ENCODE results near the gene CHRNA3. TPM values are rescaled to one million over a fixed set of nuclear protein-coding genes. Genes with fewer than 3 reads are reported as not detected.

CHRNA3 gene
- total and polyA plus RNA-seq, 2 donors (not counting 1 experiment from before 2014, with no cell fraction given): not detected

DNA sequence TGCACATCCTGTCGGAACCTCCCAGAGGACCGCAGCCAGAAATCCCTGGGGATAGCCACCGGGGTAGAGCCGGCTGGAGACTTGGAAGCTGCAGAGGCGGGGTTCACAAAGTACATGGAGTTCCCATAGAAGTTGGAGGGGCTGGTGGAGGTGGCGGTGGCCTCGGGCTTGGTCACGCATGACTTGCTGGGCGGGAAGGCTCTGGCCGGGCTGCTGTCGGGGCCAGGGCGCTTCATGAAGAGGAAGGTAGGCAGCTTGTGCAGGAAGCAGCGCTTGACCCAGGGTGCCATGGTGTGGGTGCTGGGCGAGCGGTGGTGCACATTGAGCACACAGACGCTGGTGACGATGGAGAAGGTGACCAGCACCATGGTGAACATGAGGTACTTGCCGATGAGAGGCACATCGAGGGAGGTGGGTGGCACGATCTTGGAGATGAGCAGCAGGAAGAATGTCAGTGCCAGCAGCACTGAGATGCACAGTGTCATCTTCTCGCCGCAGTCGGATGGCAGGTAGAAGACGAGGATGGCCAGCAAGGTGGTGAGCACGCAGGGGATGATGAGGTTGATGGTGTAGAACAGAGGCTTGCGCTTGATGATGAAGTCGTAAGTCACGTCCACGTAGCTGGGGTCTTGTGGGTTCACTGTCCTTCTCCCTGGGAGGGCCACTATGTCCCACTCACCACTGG is 8.4 kb upstream of the CHRNA3 start:
- H3K4me1 ChIP-seq (ENCODE audit: control insufficient read depth in 2 of 2, insufficient read depth in 2 of 2, low read length in 2 of 2): no peaks in the 10 kb centered on the region
- DNase-seq (no peak), ATAC-seq (ENCODE audit: low read depth) (no peak)
- Mint-ChIP-seq H3K27ac (no peak overlapping the region), H3K27me3 (peaks cover 33% of the 10 kb centered on the region), H3K4me1 (no peaks in the 10 kb centered on the region), H3K4me3 (no peak overlapping the region), H3K9me3 (ENCODE audit: insufficient read depth) (peaks cover 3% of the 10 kb centered on the region)
- H3K27ac ChIP-seq (ENCODE audit: low read length in 2 of 2): no peak overlapping the region
- H3K9me3 ChIP-seq (ENCODE audit: control extremely low read depth in 1 of 3, control insufficient read depth in 2 of 3, insufficient read depth in 1 of 3, low read length in 2 of 3): peaks cover 0 to 13% (median 6%) of the 10 kb centered on the region in 3 donors
- peaks cover 0 to 6% (median 0%) of the 10 kb centered on the region in 4 experiments for H3K27me3 ChIP-seq (replicated peaks in 1 of 4; ENCODE audit: control extremely low read depth in 1 of 4, control insufficient read depth in 3 of 4, insufficient read depth in 4 of 4, low read length in 3 of 4)
- ChIA-PET CTCF (interaction anchor here (0.6 kb wide), 1 partner anchor 72 kb away, joined by 3 read pairs; no protein-coding TSS in a partner anchor), POLR2A (no interaction called here)
- H3K4me3 ChIP-seq (ENCODE audit: control extremely low read depth in 1 of 5, extremely low read depth in 1 of 5, insufficient read depth in 1 of 5, low read depth in 2 of 5, low read length in 4 of 5): no peak overlapping the region
- H3K9ac ChIP-seq (ENCODE audit: low read length): no peak overlapping the region
- intact Hi-C loops (cut with micrococcal nuclease): no loop called here
- H3K79me2 ChIP-seq (ENCODE audit: control insufficient read depth, insufficient read depth, low read length): no peaks in the 10 kb centered on the region
- no peak for TF ChIP-seq EZH2 (IDR thresholded peaks at IDR 0.05; ENCODE audit: borderline replicate concordance, insufficient read depth, low read depth, low read length, poor library complexity, severe bottlenecking)
- no peak for TF ChIP-seq CTCF (IDR thresholded peaks at IDR 0.05)
- 91% methylated on average over 26 of the region's 29 CpGs for WGBS (ENCODE audit: insufficient coverage)
- H3K36me3 ChIP-seq (replicated peaks in 1 of 2; ENCODE audit: control extremely low read depth in 1 of 2, control insufficient read depth in 1 of 2, extremely low read depth in 1 of 2, insufficient read depth in 2 of 2, low read length in 1 of 2): no peaks in the 10 kb centered on the region
- no peak overlapping the region for H2AFZ ChIP-seq (ENCODE audit: insufficient read depth, low read depth, low read length, poor library complexity, severe bottlenecking)
- no peaks in the 10 kb centered on the region for H4K20me1 ChIP-seq (ENCODE audit: control insufficient read depth, insufficient read depth, low read length, poor library complexity, severe bottlenecking)
- H3K4me2 ChIP-seq (replicated peaks; ENCODE audit: low read depth, low read length, poor library complexity, severe bottlenecking): no peak overlapping the region

DNA sequence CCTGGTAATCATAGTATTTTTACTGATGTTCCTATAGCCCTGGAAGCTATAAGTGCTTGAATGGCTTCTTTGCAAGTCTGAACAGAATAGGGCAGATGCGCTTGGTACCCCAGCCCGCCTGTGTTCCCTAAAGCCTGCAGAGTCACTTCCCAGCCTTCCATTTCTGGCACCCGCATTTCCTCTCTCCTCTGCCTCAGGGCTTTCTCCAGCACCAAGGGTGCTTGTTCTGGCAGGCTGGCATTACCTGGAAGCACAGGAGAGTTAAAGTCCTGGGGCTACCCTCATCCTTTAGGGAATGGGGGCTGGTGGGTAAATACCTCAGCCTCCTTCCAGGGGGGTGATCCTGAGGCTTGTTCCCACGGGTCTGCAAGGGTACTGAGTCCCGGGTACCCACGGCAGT is 7.4 kb upstream of the CHRNA3 start:
- no peak overlapping the region for H2AFZ ChIP-seq (ENCODE audit: insufficient read depth, low read depth, low read length, poor library complexity, severe bottlenecking)
- POLR2A ChIA-PET: no interaction called here
- no peak overlapping the region for H3K4me2 ChIP-seq (replicated peaks; ENCODE audit: low read depth, low read length, poor library complexity, severe bottlenecking)
- ATAC-seq (ENCODE audit: low read depth) (no peak), DNase-seq (no peak)
- 83% methylated on average over 4 of the region's 6 CpGs for WGBS (ENCODE audit: insufficient coverage)
- CTCF ChIA-PET: no interaction called here
- intact Hi-C loops (cut with micrococcal nuclease): no loop called here
- no peaks in the 10 kb centered on the region for H3K79me2 ChIP-seq (ENCODE audit: control insufficient read depth, insufficient read depth, low read length)
- H3K4me1 Mint-ChIP-seq: no peaks in the 10 kb centered on the region
- peaks cover 0 to 3% (median 1%) of the 10 kb centered on the region in 4 experiments for H3K27me3 ChIP-seq (replicated peaks in 1 of 4; ENCODE audit: control extremely low read depth in 1 of 4, control insufficient read depth in 3 of 4, insufficient read depth in 4 of 4, low read length in 3 of 4)
- H3K27ac Mint-ChIP-seq: no peak overlapping the region
- no peak overlapping the region for H3K27ac ChIP-seq (ENCODE audit: low read length in 2 of 2)
- peaks cover 37% of the 10 kb centered on the region for H3K27me3 Mint-ChIP-seq
- H3K36me3 ChIP-seq (replicated peaks in 1 of 2; ENCODE audit: control extremely low read depth in 1 of 2, control insufficient read depth in 1 of 2, extremely low read depth in 1 of 2, insufficient read depth in 2 of 2, low read length in 1 of 2): no peaks in the 10 kb centered on the region
- TF ChIP-seq CTCF (IDR thresholded peaks at IDR 0.05) (no peak), EZH2 (IDR thresholded peaks at IDR 0.05; ENCODE audit: borderline replicate concordance, insufficient read depth, low read depth, low read length, poor library complexity, severe bottlenecking) (no peak)
- H4K20me1 ChIP-seq (ENCODE audit: control insufficient read depth, insufficient read depth, low read length, poor library complexity, severe bottlenecking): no peaks in the 10 kb centered on the region
- H3K4me1 ChIP-seq (ENCODE audit: control insufficient read depth in 2 of 2, insufficient read depth in 2 of 2, low read length in 2 of 2): no peaks in the 10 kb centered on the region
- H3K4me3 Mint-ChIP-seq: no peak overlapping the region
- no peaks in the 10 kb centered on the region for H3K9me3 Mint-ChIP-seq (ENCODE audit: insufficient read depth)
- H3K9ac ChIP-seq (ENCODE audit: low read length): no peak overlapping the region
- H3K4me3 ChIP-seq (ENCODE audit: control extremely low read depth in 1 of 5, extremely low read depth in 1 of 5, insufficient read depth in 1 of 5, low read depth in 2 of 5, low read length in 4 of 5): no peak overlapping the region
- peaks cover 0 to 4% (median 2%) of the 10 kb centered on the region in 3 donors for H3K9me3 ChIP-seq (ENCODE audit: control extremely low read depth in 1 of 3, control insufficient read depth in 2 of 3, insufficient read depth in 1 of 3, low read length in 2 of 3)
